Stimulated activated CD4-positive, alpha-beta T cell treated with anti-CD3 and anti-CD28 coated beads, Interleukin-2, amount 100 ng/mL, for 48 hours (primary cell): ENCODE data around the gene BET1.

ENCODE experiments used
- DNase-seq, 2 donors: peaks; one replicate each; pipeline ENCODE4 v3.0.0-alpha.2; 2020

BET1 gene

DNA sequence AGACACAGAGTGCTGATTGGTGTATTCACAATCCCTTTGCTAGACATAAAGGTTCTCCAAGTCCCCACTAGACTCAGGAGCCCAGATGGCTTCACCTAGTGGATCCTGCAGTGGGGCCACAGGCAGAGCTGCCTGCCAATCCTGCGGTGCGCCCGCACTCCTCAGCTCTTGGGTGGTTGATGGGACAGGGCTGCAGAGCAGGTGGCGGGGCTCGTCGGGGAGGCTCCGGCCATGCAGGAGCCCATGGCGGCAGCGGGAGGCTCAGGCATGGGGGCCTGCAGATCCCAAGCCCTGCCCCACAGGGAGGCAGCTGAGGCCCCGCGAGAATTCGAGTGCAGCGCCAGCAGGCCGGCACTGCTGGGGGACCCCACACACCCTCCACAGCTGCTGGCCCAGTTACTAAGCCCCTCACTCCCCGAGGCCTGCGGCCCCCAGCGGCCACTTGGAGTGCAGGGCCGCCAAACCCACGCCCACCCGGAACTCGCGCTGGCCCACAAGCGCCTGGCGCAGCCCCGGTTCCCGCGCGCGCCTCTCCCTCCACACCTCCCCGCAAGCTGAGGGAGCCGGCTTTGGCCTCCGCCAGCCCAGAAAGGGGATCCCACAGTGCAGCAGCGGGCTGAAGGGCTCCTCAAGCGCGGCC lies 7.7 kb upstream of the BET1 start:
- DNase-seq, result no peak

DNA sequence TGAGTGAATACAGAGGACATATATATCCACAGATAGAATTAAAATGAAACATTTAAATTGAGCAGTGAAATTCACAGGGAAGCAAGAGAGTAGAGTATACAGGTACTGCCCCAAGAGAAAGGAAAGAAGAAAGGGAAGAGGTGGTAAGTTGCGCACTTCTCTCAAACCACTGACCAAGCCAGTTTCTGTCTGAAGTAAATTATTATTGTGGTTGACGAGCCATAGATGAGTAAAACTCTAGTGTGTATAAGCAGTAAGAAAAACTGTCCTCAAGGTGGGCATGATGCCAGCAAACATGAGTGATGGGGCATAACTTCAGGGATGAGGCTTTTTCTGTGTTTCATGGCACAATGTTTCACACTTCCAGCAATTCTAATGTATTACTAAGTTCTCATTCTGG lies 4.4 kb upstream of the BET1 start:
- no peak for DNase-seq

DNA sequence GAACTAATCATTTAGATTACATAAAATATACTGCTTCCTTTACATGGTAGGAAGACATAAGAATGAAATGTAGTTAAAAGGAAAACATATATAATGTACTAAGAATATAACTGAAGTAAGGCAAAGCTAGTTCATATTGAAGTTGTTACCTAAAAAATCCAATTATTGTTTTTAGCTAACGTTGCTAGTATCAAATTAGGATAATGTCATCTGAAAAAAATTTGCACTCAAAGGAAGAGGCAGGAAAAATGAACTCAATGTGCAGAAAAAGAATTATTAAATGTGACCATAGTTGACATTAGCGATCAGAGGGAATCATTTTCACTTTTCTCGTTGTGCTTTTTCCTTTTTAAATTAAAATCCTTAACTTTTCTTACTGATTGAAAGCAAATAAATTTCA lies 1.6 kb upstream of the BET1 start:
- DNase-seq, result no peak

DNA sequence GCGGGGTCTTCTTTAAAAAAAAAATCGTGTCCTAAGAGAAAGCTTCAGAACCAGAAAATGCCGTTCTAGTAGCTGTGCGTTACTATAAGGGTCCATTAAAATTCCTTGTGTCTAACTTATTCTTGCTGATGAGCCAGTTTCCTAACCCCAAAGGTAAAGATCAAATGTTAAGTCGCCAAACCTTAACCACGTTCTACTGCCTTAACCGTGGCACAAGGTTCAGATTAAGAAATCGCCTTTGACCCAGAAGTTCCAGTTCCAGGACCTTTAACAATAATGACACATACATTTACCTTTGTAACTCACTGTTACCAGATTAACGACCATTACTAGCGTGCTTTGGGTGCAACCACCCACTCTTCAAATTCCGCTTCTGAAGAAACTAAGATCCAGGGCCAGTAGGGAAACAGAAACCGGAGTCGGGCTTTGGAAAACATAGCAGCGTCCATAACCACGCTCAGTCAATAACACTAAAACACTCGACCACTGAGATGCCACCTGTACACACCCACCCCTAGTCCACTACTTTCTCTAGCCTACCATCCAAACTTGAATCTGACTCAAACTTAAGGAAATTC lies 620 bp downstream of the BET1 start:
- no peak for DNase-seq

DNA sequence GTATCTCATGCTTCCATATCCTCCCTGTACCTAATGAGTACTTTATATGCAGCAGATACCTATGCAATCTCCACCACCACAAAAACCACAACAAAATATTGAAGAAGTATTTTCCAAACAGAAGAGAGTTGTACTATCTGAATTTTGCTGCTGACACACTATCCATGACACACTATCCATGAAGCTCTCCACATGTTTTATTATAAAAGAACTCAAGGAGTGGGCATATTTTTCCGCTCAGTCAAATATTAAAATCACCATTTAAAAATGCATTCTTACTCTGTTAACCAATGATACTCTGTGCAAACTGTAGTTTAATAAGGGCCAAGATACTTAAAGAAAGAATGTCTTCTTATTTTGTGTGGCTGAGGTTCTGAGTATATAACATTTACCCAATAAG lies 2.8 kb downstream of the BET1 start:
- DNase-seq, result no peak

DNA sequence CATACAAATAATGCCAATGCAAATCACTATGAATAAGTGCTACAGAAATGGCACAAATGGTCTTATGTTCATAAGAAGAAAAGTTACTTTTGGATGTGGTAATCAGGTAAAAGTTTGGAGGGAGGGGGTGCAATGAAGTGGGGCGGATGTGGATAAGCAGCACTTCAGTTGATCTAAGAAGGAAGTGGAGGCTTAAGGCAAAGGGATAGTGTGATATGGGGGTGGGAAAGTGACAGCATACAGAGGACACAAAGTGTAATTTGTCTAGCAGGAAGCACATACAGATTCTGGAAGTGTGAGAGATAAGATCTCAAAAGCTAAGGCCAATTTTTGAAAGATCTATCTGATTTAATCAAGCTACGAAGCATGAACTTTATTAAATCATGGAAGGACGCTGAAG lies 6.3 kb downstream of the BET1 start:
- no peak for DNase-seq

DNA sequence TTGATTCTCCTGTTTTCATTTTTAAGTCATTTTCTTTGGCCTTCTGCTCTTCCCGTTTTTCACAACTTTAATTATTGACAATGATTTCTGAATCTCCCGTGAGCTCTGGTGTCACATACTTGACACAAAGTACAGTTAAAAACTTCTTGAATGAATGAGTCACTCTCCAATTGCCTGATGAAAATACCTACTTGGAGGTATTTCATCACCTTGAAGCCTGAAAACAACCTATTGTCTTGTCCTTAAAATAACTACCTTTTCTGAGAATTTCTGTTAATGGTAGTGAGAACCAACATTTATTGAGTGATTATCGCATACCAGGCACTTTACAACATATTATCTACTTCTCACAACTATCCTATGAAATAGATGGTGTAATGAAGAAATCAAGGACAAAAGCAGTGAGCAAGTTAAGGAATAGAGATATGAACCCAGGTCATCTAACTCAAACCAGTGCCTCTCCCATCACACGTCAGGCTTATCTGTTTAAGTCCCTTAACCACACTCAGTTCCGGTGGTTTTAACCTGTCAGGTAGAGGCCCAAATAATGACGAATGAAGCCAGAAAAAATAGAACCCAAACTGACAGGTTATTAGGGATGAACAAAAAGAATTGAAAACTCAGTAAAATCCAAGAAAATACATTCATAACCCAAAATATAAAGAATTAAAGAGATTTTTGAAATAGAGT lies 11.6 kb downstream of the BET1 start:
- DNase-seq, result no peak

DNA sequence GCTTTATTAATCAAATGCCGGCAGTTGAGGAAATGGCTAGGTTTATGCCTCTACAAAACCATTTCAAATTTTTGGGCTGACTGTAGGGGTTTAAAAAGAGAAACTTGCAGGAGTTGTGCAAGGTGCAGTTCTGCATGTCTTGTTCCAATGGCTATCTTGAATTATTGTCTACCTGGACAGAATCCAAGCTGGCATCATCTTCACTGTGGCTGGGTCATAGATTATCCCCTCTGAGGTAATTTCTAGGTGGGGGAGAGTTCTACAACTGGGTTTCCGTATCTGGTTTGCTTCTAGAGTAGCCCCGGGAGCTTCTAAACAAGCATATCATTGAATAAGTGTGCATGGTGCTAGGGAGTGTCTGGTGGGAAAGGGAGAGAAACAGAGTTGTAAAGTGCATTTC lies 16.9 kb downstream of the BET1 start:
- DNase-seq, result no peak

DNA sequence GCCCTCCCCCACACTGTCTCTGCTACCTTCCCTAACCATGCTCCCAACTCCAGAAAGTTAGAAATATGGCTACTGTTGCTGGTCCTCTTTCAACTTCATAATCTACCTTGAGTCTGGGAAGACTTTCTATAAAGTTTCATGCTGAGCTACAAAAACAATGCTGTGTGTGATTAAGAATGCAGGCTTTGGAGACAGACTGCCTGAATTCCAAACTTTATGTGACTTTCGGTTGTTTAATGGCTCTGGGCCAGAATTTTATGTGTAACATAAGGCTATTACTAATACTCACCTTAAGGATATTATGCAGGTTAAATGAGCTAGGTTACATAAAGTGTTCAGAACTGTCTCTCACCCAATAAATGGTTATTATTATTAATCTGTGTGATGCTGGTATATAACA lies 19.1 kb downstream of the BET1 start:
- DNase-seq, result no peak

DNA sequence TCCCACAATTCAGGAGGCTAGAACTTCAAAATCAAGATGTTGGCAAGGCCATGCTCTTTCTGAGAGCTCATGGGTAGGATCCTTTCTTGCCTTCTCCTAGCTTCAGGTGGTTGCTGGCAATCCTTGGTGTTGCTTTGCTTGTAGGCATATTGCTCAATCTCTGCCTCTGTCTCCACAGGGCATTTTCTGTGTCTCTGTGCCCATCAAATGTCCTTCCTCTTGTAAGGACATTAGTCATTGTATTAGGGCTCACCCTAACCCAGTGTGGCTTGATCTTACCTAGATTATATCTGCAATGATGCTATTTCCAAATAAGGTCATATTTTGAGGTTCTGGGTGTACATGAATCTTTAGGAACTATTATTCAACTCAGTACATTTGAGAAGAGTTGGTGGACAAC lies 20.1 kb downstream of the BET1 start:
- DNase-seq, result no peak

DNA sequence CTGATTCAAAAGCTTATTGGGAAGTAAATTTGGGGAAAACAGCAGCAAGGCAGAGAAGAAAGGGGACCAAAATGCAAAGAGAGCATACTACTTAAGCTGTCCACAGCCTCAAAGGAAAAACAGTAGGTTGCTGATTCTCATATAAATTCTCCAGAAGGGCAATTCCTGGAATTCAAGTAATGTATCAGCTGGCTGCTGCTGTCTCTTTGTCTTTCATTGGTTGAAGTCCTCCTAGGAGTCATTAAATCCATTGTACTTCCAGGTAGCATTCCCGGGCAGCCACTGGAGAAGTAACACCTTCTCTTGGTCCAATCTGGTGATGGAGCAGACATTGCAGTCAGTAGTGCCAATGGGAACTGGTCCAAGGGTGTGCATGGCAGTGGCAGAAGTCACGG lies 22.7 kb downstream of the BET1 start:
- DNase-seq, result no peak

DNA sequence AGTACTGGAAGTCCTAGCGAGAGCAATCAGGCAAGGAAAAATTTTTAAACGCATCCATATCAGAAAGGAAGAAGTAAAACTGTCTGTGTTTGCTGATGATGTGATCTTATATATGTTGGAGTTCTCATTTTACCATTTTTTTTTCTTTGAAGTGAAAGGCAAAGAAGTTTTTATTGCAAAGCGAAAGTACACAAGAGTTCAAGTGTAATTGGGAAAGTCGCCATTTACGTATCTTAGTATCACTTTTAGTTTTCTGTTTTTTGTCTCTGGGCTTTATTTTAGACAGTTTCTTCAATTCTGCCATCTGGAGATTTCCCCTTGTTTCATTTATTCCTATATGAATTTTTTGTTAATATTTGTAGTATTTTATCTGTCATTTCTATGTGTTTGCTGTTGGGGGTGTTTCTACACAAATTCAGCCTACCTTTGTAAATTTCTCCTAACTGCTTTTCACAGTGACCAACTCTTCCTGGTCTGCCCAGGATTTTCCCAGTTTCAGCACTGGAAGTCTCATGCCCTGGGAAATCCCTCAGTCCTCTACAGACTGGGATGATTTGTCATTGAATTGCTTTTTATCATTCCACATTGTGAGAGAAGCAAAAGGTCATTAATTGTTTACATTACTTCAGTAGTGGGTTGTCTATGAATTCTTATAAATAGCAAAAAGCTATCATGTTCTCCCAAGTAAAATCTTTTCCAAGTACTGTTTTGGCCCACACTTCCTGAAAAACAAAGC lies 23.2 kb downstream of the BET1 start:
- DNase-seq, result no peak

DNA sequence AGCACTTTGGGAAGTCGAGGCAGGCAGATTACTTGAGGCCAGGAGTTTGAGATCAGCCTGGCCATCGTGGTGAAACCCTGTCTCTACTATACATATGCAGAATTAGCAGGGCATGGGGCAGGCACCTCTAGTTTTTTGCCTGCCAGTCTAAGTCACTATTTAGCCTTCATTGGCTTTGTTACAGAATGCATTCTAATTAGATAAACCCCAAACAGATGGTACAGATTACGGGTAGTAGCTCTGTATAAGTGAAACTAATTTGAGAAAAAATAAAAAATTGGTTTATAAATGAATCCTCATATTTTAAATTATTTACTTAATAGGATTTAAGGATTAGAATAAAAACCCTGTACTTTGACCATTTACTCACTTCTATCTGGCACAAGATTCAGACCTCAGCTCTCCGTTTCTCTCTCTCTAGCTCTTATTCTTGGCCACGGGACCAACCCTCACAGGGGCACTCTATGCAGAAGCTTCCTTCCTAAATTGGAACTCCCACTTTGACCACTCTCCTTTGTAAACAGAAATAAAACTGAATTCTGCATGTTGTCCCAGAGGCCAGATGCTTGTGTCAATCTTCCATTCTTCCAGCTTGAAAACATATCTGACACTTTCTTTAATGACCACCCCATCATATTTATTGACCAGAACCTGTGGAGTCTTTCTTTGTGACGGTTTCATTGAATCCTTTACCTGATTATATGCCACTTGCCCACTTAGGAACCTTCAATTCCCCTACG lies 26.8 kb downstream of the BET1 start:
- DNase-seq, result no peak

DNA sequence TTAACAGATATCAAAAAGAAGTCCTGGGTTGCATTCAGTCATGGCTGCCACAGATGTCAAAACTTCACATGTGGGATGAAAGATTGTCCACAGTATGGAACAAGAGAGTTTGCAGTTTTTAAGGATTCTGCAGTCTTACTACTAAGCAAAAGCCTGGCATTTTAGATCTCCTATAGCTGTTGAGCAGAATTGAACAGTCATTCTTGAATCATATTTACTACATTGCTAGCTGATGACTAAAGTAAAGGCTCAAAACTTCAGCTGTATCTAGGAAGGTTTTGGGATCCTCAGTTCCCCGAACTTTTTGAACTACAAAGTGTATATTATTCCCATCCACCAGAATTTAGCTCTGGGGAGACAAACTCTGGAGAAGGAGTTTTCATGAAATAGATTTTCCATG lies 31.0 kb downstream of the BET1 start:
- no peak for DNase-seq

DNA sequence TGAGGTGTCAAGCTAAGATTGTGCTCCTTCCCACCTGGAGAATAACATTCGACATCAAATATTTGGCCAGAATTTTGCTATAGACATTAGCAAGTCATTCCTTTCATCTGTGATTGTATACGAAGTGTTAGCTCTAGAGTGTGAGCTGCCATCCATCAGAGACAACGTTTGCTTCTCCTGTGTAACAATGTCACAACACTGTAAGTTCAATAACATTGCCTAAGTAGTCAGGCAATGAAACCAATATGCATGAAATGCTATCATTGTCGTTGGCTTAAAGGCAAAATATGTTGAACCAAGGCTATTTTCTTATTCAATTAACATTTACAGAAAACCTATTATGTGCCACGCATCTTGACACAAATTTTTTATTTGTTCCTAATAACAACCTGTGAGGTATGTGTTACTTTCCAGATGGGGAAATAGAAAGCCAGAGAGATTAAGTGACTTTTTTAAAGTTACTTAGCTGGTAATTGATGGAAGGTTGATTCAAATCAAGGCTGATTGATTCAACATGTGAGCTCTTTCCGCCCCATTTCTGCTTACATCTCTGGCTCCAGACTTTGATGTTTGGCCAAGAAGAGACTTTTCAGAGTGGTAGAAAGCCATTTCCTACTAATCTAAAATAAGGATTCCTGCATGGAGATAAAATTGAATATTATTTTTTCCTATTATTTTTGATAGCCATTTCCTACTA lies 32.0 kb downstream of the BET1 start:
- DNase-seq, result no peak

DNA sequence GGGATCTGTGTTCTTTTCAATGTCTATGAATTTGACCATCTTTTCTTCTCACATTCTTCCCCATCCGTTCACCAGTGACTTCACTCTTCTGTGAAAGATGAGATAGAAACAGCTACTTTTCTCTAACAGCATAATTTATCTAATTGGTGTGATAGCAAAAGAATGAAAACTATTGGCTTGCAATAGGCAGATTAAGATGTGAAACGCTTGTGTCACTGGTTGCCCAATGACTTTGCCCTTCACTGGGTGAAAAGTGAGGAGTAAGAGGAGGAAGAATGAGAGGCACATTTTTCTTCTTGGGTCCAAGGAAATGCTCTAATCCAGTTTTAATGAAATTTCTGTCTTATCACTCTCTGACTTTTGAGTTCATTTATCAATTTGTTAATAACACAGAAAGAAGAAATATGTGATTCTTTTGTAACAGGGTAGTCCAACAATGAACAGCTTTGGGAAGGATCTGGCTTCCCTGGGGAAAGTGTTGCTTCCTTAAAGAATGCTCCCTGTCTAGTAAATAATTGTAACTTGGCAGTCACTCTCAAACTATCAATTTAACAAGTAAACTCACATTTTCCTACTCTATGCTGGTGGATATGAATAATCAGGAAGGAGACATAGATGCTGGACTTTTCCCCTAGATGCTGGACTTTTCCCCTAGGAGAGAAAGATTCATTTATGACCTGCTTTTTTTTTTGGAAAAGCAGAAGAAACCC lies 35.1 kb downstream of the BET1 start:
- DNase-seq, result no peak

DNA sequence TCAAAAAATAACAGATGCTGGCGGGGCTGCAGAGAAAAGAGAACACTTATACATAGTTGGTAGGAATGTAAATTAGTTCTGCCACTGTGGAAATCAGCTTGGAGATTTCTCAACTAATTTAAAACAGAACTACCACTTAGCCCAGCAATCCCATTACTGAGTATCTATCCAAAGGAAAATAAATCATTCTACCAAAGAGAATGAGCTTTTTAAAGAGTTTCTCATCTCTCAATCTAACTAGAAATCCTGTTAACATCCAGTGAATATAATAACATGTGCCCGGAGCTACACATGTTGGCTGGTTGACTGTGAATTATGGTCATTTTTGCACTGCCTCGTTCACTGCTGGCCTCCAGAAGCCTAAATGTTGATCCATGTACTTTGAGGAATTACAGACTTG lies 39.3 kb downstream of the BET1 start:
- no peak for DNase-seq

DNA sequence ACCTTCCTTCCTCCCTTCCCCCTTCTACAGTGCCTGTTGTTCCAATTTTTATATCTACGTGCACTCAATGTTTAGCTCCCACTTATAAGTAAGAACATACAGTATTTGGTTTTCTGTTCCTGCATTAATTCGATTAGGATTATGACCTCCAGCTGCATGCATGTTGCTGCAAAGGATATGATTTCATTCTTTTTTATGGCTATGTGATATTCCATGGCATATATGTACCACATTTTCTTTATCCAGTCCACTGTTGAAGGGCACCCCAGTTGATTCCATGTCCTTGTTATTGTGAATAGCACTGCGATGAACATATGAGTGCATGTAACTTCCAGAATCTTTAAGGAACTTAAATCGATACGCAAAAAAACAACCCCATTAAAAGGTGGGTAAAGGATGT lies 39.9 kb downstream of the BET1 start:
- no peak for DNase-seq

DNA sequence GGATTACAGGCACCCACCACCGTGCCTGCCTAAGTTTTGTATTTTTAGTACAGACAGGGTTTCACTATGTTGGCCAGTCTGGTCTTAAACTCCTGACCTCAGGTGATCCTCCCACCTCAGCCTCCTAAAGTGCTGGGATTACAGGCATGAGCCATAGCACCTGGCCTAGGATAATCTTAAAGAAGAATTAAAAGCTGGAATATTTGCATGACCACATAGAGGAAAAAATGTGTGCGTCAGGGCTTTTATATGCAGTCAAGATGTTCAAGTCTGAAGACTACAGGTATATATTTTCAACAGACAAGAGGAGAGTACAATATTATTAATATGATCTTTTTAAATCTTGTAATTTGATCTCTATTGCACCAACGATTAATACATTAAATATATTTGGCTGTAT lies 43.2 kb downstream of the BET1 start:
- no peak for DNase-seq

DNA sequence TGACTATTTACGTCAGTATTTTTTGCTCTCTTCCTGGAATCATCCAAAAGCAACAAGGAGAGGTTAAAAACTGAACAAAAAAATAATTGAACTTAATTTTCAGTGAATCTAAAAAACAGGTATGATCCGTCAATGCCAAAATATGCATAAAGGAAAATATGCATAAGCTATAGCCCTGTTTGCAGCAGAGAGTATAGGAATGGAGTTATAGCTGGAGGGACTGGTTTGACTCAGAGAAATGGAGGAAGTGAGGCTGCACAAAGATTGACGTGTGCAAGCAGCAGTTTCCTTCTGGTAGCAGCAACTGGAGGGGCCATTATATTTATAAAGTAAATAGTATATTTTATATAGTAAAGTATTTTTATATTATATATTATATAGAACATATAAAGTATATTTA lies 45.5 kb downstream of the BET1 start:
- no peak for DNase-seq

DNA sequence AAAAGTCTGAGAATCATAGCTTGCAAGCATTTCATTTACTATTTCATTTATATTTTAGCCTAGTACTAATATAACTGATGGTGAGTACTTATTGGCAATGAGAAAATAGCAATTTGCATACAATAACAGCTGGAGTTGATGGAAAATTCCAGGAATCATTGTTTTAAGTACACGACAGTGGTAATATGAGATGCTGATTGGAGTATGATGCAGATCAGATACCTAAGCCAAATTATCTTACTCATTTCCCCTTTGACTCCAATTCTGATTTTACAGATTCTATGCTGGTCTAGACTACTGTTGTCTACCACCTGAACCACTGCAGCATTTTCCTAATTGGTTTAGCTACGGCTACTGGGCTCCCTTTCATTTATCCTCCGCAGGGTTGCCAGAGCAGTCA lies 45.9 kb downstream of the BET1 start:
- DNase-seq, result no peak

DNA sequence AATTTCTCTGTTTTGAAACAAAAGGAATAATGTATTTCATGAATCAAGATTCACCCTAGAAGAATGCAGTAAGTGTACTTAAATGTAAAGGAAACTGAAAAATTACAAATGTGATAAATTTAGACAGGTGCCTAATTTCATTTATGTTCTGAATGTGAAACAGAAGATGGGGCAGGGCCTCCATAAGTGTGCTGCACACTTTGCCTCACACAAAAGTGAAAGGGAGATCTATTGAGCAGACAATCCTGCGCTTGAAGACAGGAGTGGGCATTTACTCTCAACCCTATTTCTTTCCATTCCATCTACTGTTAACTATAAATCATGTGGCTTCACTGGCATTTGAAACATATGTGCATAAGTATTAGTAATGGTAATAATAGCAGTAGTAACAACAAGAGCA lies 46.4 kb downstream of the BET1 start:
- DNase-seq, result no peak
